ENCODE results near the gene TAF4.
"Not testable (repeated sequence)": the region's sequence is repeated elsewhere in the genome, so short reads cannot be mapped to it uniquely, and the experiment has no call there.

The TAF4 gene

DNA sequence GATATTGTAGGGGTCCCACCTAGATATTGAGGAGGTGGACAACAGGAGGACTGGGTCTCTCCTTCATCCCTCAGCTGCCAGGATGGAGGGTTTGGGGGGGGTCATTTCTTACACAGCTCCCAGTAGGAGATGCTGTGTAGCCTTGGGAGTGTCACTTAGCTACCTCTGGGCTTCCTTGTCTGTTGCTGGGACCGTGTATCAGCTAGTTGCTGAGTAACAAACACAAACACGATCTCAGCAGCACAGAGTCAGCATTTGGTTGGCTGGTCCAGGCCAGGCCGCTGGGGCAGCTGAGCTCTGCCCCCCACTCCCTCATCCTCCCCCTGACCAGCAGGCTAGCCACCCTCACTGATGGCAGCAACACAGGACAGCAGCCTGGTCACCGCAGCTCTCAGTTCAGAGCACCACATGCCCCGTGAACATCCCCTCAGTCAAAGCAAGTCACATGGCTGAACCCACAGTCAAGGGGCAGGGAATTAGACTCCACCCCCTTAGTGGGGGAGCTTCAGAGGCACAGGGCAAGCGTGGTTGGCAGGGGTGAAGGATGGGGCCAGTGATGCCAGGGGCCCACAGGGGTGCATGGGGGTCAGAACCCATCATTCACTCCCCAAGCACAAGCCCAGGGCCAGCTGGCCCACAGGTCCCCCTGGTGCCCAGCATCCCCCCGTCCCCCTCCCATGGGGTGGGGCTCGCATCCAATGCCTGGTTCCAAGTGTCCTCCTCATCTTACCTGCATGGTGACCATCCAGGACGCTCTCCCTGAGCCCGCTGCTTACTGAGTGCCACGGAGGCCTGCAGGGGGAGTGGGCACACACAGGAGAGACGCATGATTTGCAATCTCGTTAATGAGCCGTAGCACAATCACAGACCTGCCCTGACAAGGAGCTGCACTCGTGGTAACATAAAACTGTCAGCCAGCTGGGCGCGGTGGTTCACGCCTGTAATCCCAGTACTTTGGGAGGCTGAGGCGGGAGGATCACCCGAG lies 112.4 kb downstream of the TAF4 start:
- H3K4me1 Mint-ChIP-seq: no peaks in the 10 kb centered on the region
- H3K27ac Mint-ChIP-seq: no peak overlapping the region
- H3K27me3 Mint-ChIP-seq: peaks cover 12% of the 10 kb centered on the region
- DNase-seq: peak; percentile 15
- H3K9me3 Mint-ChIP-seq: no peaks in the 10 kb centered on the region
- H3K4me3 Mint-ChIP-seq: no peak overlapping the region
- CTCF ChIA-PET: no interaction called here
- H3K36me3 Mint-ChIP-seq: no peaks in the 10 kb centered on the region

DNA sequence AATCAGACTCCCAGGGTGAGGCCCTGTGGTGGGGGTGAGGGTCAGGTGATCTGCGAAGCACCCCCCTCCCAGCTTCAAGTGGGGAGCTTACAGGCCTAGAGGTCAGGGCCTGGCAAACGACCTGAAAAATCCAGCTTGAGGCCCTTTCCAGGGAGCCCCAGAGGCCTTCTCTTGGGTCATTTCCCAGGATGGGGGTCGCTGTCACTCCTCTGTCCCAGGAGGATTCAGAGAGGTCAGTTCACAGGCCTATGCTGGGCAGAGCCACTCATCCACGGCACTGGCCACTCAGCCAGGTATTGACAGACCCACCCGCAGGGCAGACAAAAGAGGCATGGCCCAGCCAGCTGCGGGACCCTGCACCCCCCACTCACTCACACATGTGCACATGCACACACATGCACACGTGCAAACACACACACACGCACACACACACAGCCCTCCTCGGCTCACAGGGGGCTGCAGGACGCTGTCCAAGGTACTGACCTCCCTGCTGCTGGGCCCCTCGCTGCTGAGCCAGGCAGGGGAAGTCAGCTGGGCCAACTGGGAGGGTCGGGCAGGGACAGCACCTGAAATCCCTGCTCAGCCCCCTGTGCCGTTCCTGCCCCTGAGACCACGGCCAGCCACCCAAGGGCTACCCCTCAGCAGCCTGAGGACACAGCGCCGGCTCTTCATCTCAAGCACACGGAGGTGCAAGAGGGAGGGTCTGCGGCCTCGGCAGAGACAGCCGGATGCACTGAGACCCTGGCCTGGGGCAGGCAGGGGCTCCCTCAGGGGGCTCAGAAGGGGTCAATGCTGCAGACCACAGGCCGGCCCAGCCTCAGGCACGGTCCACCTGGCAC lies 113.8 kb downstream of the TAF4 start:
- Mint-ChIP-seq H3K27ac (no peak overlapping the region), H3K9me3 (no peaks in the 10 kb centered on the region)

DNA sequence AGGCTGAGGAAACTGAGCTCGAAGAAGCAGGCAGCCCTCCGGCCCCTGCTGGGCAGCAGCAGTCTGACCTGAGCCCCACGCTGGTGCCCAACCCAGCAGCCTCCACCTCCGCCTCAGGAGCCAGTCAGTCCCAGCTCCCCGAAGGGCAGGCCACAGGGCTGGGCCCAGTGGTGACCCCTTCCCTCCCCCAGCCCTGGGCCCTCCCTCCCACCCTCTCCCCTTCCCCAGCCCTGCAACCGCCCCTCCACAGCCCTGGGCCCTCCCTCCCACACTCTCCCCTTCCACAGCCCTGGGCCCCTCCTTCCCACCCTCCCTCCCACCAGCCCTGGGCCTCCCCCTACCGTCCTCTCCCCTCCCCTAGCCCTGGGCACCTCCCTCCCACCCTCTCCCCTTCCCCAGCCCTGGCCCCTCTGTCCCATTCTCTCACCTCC lies 115.0 kb downstream of the TAF4 start:
- Mint-ChIP-seq H3K4me3 (no peak overlapping the region), H3K4me1 (no peaks in the 10 kb centered on the region), H3K36me3 (no peaks in the 10 kb centered on the region), H3K27me3 (peaks cover 12% of the 10 kb centered on the region), H3K27ac (no peak overlapping the region), H3K9me3 (no peaks in the 10 kb centered on the region)
- CTCF ChIA-PET: no interaction called here
- no peak for DNase-seq

More for the DNA sequence above, 113.8 kb downstream of the TAF4 start:
- CTCF ChIA-PET: no interaction called here
- Mint-ChIP-seq H3K27me3 (peaks cover 12% of the 10 kb centered on the region), H3K4me1 (no peaks in the 10 kb centered on the region), H3K4me3 (no peak overlapping the region), H3K36me3 (no peaks in the 10 kb centered on the region)
- peak; percentile 40 for DNase-seq

DNA sequence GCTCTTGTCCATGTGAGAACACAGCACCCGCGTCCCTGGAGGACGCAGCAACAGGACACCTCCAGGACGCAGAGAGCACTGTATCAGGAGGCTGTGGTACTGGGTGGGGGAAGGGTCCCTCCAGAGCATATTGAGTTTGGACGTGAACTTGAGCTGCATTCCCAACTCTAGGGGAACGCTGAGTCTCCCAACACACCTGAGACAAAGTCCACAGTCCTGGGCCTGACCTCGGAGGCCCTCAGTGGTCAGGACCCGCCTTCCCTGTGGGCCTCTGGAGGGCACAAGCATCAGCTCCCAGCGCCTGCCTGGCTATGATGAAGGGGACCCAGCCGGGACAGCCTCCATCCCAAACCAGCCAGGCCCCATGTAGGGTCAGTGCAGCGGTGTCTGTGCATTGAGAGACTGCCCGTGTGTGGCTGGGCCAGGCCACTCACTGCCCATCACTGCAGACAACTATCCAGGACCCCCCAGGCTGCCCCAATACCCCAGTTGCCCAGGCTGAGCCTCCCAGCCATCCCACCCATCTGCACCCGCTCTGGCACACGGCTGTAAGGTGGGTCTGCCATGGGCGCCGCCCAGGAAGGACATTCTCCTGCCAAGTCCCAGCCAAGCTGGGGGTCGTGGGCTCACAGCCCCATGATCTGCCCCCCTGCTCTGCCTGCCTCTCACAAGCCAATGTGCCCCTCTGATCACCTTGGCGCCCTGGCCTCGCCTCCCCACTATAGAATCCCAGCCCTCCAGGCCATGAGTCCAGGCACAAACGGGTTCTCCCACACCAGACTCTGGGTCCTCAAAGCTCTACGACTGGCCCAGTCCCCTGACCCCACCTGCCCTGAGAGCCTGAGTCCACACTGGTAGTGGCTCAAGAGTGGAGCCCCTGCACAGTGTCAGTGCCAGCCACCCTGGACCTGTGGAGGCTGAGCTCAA lies 115.7 kb downstream of the TAF4 start:
- CTCF ChIA-PET: no interaction called here
- H3K27ac Mint-ChIP-seq: no peak overlapping the region
- H3K27me3 Mint-ChIP-seq: peaks cover 11% of the 10 kb centered on the region
- no peaks in the 10 kb centered on the region for H3K9me3 Mint-ChIP-seq
- H3K4me3 Mint-ChIP-seq: no peak overlapping the region
- peak; percentile 14 for DNase-seq
- no peaks in the 10 kb centered on the region for H3K36me3 Mint-ChIP-seq
- H3K4me1 Mint-ChIP-seq: no peaks in the 10 kb centered on the region

DNA sequence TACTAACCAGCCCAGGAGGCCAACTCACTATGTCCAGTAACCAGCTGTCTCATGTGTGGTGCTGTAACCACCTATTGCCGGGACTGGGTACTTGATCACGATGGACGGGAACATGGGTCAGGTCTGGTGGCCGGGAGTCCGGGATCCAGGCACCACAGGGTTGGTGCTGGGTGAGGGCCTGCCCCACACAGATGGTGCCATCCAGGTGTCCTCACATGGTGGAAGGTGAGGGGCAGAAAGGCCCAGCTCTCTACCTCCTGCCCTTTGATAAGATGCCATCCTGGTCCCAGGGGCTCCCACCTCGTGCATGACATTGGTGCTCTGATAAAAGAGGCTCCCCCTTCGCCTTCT lies 116.3 kb downstream of the TAF4 start:
- peaks cover 5% of the 10 kb centered on the region for H3K27me3 Mint-ChIP-seq
- no peak for DNase-seq

DNA sequence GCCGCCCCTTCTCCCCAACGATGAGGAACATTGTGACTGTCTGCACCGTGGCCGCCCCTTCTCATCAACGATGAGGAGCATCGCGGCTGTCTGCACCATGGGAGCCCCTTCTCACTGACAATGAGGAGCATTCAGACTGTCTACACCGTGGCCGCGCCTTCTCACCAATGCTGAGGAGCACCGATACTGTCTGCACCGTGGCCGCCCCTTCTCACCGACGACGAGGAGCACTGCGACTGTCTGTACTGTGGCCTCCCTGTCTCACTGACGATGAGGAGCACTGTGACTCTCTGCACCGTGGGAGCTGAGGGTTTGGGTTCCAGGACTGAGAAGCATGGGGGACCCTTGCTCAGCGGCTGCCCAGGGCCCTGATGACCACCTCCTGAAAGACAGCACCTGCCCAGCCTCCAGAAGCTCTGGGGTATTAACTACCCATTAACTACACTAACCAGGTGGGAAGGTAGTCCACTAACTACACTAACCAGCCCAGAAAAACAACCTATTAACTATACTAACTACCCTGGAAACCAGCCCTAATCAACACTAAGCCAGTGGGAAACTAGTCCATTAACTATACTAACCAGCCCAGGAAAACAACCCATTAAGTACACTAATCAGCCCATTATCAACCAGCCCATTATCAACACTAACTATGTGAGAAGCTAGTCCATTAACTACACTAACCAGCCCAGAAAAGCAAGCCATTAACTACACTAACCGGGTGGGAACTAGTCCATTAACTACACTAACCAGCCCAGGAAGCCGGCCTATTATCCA lies 116.9 kb downstream of the TAF4 start:
- CTCF ChIA-PET: no interaction called here

More for the DNA sequence above, 116.3 kb downstream of the TAF4 start:
- Mint-ChIP-seq H3K4me3 (no peak overlapping the region), H3K9me3 (no peaks in the 10 kb centered on the region), H3K4me1 (no peaks in the 10 kb centered on the region), H3K27ac (no peak overlapping the region), H3K36me3 (no peaks in the 10 kb centered on the region)
- CTCF ChIA-PET: no interaction called here

DNA sequence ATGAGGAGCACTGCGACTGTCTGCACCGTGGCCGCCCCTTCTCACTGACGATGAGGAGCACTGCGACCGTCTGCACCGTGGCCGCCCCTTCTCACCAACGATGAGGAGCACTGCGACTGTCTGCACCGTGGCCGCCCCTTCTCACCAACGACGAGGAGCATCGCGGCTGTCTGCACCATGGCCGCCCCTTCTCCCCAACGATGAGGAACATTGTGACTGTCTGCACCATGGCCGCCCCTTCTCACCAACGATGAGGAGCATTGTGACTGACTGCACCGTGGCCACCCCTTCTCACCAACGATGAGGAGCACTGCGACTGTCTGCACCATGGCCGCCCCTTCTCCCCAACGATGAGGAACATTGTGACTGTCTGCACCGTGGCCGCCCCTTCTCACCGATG lies 117.6 kb downstream of the TAF4 start:
- DNase-seq, H3K9me3 Mint-ChIP-seq, H3K4me1 Mint-ChIP-seq, H3K36me3 Mint-ChIP-seq, H3K27ac Mint-ChIP-seq, H3K4me3 Mint-ChIP-seq, CTCF ChIA-PET, H3K27me3 Mint-ChIP-seq: not testable (repeated sequence)

More for the DNA sequence above, 116.9 kb downstream of the TAF4 start:
- Mint-ChIP-seq H3K9me3 (no peaks in the 10 kb centered on the region), H3K36me3 (no peaks in the 10 kb centered on the region), H3K27ac (no peak overlapping the region), H3K27me3 (peaks cover 4% of the 10 kb centered on the region), H3K4me3 (no peak overlapping the region), H3K4me1 (no peaks in the 10 kb centered on the region)
- peak; percentile 6 for DNase-seq

DNA sequence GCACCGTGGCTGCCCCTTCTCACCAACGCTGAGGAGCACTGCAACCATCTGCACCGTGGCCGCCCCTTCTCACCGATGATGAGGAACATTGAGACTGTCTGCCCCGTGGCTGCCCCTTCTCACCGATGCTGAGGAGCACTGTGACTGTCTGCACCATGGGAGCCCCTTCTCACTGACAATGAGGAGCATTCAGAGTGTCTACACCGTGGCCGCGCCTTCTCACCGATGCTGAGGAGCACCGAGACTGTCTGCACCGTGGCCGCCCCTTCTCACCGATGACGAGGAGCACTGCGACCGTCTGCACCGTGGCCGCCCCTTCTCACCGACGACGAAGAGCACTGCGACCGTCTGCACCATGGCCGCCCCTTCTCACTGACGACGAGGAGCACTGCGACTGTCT lies 120.2 kb downstream of the TAF4 start:
- H3K4me3 Mint-ChIP-seq, CTCF ChIA-PET, H3K27me3 Mint-ChIP-seq, H3K4me1 Mint-ChIP-seq, DNase-seq, H3K9me3 Mint-ChIP-seq, H3K27ac Mint-ChIP-seq, H3K36me3 Mint-ChIP-seq: not testable (repeated sequence)

DNA sequence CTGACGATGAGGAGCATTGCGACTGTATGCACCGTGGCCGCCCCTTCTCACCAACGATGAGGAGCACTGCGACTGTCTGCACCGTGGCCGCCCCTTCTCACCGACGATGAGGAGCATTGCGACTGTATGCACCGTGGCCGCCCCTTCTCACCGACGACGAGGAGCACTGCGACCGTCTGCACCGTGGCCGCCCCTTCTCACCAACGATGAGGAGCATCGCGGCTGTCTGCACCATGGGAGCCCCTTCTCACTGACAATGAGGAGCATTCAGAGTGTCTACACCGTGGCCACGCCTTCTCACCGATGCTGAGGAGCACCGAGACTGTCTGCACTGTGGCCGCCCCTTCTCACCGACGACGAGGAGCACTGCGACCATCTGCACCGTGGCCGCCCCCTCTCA lies 120.7 kb downstream of the TAF4 start:
- H3K27ac Mint-ChIP-seq, H3K4me3 Mint-ChIP-seq, H3K36me3 Mint-ChIP-seq, DNase-seq, H3K9me3 Mint-ChIP-seq, H3K27me3 Mint-ChIP-seq, H3K4me1 Mint-ChIP-seq, CTCF ChIA-PET: not testable (repeated sequence)

DNA sequence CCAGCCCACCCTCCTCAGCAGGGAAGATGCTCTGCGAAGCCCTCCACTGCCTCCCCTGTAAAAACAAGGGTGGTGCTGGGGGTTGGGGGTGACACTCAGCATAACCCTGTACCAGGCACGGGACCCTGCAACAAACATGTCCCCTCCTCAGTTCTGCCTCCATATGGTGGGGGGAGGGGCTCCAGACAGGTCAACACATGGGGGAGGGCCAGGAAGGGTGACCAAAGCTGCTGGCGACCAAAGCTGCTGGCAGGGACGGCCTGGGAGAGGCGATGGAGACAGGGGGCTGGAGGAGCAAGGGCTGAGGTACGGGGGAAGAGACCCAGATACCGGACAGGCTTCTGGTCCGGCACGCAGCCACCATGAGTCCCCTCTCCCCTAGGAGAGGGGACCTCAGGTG lies 123.2 kb downstream of the TAF4 start:
- no peaks in the 10 kb centered on the region for H3K36me3 Mint-ChIP-seq
- H3K4me3 Mint-ChIP-seq: no peak overlapping the region
- H3K27me3 Mint-ChIP-seq: peaks cover 2% of the 10 kb centered on the region
- no peaks in the 10 kb centered on the region for H3K4me1 Mint-ChIP-seq
- H3K27ac Mint-ChIP-seq: no peak overlapping the region
- CTCF ChIA-PET: no interaction called here
- no peaks in the 10 kb centered on the region for H3K9me3 Mint-ChIP-seq
- no peak for DNase-seq

DNA sequence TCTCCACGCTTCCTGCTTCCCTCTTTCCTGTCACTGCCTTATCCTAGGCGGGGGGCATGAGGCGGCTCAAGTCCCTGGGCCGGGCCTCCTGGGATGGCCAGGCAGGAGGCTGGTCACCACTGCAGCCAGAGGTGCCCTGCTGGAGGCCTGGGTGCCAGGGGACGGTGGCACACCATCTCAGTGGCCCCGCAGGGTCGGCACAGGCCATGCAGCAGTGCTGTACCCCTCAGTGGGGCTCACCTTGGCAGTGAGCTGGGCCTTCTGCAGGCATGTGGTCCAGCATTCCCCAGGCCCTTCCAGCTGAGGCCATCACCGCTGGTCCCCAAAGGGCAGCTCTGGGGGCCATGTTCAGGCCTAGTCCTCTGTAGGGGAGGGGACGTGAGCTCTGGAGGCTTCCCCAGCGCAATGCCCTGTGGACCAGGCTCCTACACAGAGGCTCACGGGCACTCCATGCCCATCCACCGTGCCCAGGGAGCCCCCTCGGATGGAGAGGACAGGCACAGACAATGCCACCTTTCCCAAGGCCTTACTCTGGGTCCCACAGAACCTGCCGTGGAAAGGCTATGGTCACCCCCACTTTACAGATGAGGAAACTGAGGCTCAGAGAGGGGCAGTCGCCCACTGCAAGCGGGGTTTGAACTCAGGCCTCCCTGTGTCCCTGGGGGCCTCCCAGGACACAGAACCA lies 123.8 kb downstream of the TAF4 start:
- Mint-ChIP-seq H3K4me1 (no peaks in the 10 kb centered on the region), H3K36me3 (no peaks in the 10 kb centered on the region), H3K4me3 (no peak overlapping the region), H3K27me3 (peaks cover 3% of the 10 kb centered on the region), H3K9me3 (no peaks in the 10 kb centered on the region), H3K27ac (no peak overlapping the region)
- DNase-seq: no peak
- CTCF ChIA-PET: no interaction called here

DNA sequence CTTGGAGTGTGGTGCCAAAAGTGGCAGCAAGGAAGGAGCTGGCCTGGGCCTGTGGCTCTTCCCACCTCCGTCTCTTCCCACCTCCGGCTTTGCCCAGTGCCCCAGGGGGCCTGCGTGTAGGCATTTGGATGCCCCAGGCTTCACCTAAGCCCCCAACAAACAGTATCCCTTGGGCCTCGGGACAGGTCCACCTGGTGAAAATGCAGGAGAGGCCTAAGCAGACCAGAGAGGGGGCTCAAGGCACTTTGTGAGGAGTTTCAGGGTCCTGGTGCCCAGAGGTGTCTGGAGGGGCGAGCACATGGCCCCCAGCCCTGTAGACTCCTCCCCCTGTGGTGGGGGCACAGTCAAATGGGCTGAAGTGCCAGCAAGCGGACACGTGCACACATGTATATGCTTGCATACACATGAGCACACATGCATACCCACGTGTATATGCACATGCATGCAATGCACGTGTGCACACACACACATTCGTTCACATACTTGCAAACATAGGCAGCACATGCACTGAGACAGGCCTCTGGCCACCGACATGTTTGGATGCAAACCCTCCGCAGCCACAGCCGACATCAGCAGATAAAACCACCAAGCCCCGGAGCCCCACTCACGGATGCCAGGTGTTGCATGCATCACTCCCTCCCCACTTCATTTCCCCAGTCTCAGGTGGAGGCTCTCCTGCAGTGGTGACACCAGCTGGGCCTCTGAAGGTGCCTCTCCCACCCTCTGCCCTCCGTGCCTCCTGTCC lies 124.5 kb downstream of the TAF4 start:
- Mint-ChIP-seq H3K9me3 (no peaks in the 10 kb centered on the region), H3K27me3 (peaks cover 3% of the 10 kb centered on the region), H3K4me1 (no peaks in the 10 kb centered on the region), H3K4me3 (no peak overlapping the region), H3K27ac (no peak overlapping the region), H3K36me3 (no peaks in the 10 kb centered on the region)
- CTCF ChIA-PET: no interaction called here
- no peak for DNase-seq

DNA sequence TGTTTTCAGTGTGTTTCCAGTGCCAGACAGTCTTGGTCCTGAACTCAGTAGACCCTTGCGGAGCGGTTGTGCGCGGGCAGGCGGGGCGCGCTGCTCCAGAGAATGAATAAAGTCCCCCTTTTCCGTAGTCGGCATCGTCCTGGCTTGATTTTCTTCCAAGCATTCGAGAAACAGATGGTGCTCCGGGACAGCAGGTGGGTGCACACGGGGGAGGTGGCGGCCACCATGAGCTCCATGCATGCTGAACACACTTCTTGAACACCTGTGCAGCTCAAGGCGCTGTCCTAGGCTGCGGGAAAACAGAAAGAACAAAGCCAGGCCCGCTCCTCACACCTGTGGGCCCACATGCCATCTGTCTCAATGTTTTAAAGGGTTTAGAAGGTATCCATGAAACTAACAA lies 125.2 kb downstream of the TAF4 start:
- Mint-ChIP-seq H3K27ac (no peak overlapping the region), H3K4me3 (no peak overlapping the region), H3K4me1 (no peaks in the 10 kb centered on the region), H3K9me3 (no peaks in the 10 kb centered on the region), H3K27me3 (peaks cover 3% of the 10 kb centered on the region), H3K36me3 (no peaks in the 10 kb centered on the region)
- CTCF ChIA-PET: no interaction called here
- no peak for DNase-seq
